Liver (tissue), 9 donors: ENCODE results near the gene TSHZ2. TPM values are rescaled to one million over a fixed set of nuclear protein-coding genes. Genes with fewer than 3 reads are reported as not detected.

Source experiments
- DNase-seq: peaks from one replicate; pipeline ENCODE4 v3.0.0-alpha.2; 2017; ENCODE audit warnings: low spot score
- H3K27ac ChIP-seq, 2 donors: one replicate each; pipeline ENCODE4 v1.7.0; 2013; ENCODE audit warnings: inconsistent platforms in 2 of 2, low read length in 2 of 2, control low read depth in 1 of 2, low read depth in 1 of 2, mild to moderate bottlenecking in 1 of 2
- H3K27me3 ChIP-seq, 4 donors: one replicate each; pipeline versions ENCODE4 v1.6.1 to v1.7.0; 2013; ENCODE audit warnings: low read length in 3 of 4, inconsistent platforms in 1 of 4, mild to moderate bottlenecking in 1 of 4, moderate library complexity in 1 of 4; ENCODE audit not compliant: control insufficient read depth in 4 of 4, insufficient read depth in 4 of 4
- H3K36me3 ChIP-seq, 4 donors: one replicate each; pipeline versions ENCODE4 v1.6.1 to v1.7.0; 2013; ENCODE audit warnings: low read length in 3 of 4, mild to moderate bottlenecking in 3 of 4, low read depth in 1 of 4, moderate library complexity in 1 of 4; ENCODE audit not compliant: control insufficient read depth in 4 of 4, insufficient read depth in 3 of 4
- H3K4me1 ChIP-seq, 4 donors: one replicate each; pipeline versions ENCODE4 v1.6.1 to v1.7.0; 2013; ENCODE audit warnings: low read length in 3 of 4, mild to moderate bottlenecking in 3 of 4, moderate library complexity in 1 of 4; ENCODE audit not compliant: control insufficient read depth in 4 of 4, insufficient read depth in 4 of 4
- H3K4me3 ChIP-seq, 3 donors: one replicate each; pipeline versions ENCODE4 v1.6.1 to v1.7.0; 2013; ENCODE audit warnings: low read length in 3 of 3, control low read depth in 1 of 3, low read depth in 1 of 3, mild to moderate bottlenecking in 1 of 3
- H3K9ac ChIP-seq, 2 donors: one replicate each; pipeline ENCODE4 v1.7.0; 2013; ENCODE audit warnings: low read length in 2 of 2, mild to moderate bottlenecking in 2 of 2, moderate library complexity in 2 of 2, control low read depth in 1 of 2, low read depth in 1 of 2
- H3K9me3 ChIP-seq, 4 donors: one replicate each; pipeline versions ENCODE4 v1.6.1 to v1.7.0; 2013; ENCODE audit warnings: low read length in 3 of 4; ENCODE audit not compliant: control insufficient read depth in 4 of 4
- ATF3 ChIP-seq: IDR thresholded peaks from 2 replicates; pipeline ENCODE4 v1.6.1; 2016; ENCODE audit warnings: antibody characterized with exemption
- CTCF ChIP-seq: fragments of 150-350 bp; IDR thresholded peaks from 2 replicates; pipeline ENCODE4 v1.5.1; 2017; ENCODE audit warnings: improper control_type of control experiment, low read depth, low read length; ENCODE audit not compliant: missing input control
- EGR1 ChIP-seq, 2 donors: IDR thresholded peaks; 2 replicates each; pipeline ENCODE4 v1.6.1; 2016 to 2018; ENCODE audit warnings: antibody characterized with exemption in 2 of 2, low read depth in 2 of 2
- FOXA1 ChIP-seq: IDR thresholded peaks from 2 replicates; pipeline ENCODE4 v1.6.1; 2016; ENCODE audit warnings: antibody characterized with exemption
- GABPA ChIP-seq, 2 donors: IDR thresholded peaks in 1 of 2; conservative IDR thresholded peaks in 1 of 2; 2 replicates each; pipeline ENCODE4 v1.6.1; 2016; ENCODE audit warnings: antibody characterized with exemption in 2 of 2, mild to moderate bottlenecking in 1 of 2, moderate library complexity in 1 of 2
- HNF4A ChIP-seq, 2 donors: conservative IDR thresholded peaks; 2 replicates each; pipeline ENCODE4 v1.6.1; 2016; ENCODE audit warnings: antibody characterized with exemption in 2 of 2, mild to moderate bottlenecking in 2 of 2
- JUND ChIP-seq, 2 donors: IDR thresholded peaks; 2 replicates each; pipeline ENCODE4 v1.6.1; 2016; ENCODE audit warnings: antibody characterized with exemption in 2 of 2
- NR2F2 ChIP-seq: IDR thresholded peaks from 2 replicates; pipeline ENCODE4 v1.6.1; 2016; ENCODE audit warnings: antibody characterized with exemption
- RAD21 ChIP-seq, 2 donors: IDR thresholded peaks; 2 replicates each; pipeline ENCODE4 v1.6.1; 2016; ENCODE audit warnings: antibody characterized with exemption in 2 of 2, mild to moderate bottlenecking in 2 of 2
- REST ChIP-seq: IDR thresholded peaks from 2 replicates; pipeline ENCODE4 v1.6.1; 2016; ENCODE audit warnings: antibody characterized with exemption, mild to moderate bottlenecking
- RXRA ChIP-seq, 2 donors: IDR thresholded peaks; 2 replicates each; pipeline ENCODE4 v1.6.1; 2017 to 2018; ENCODE audit warnings: antibody characterized with exemption in 2 of 2, mild to moderate bottlenecking in 1 of 2
- YY1 ChIP-seq: IDR thresholded peaks from 2 replicates; pipeline ENCODE4 v1.6.1; 2016; ENCODE audit warnings: antibody characterized with exemption, mild to moderate bottlenecking
- ZBTB33 ChIP-seq: IDR thresholded peaks from 2 replicates; pipeline ENCODE4 v1.6.1; 2016; ENCODE audit warnings: antibody characterized with exemption
- WGBS: extraction: QIAGEN DNeasy Blood & Tissue Kit; methylation state at CpG from one replicate; pipeline ENCODE4 v1.1.7; 2013; 5-methylcytosine and 5-hydroxymethylcytosine counted together
- polyA plus RNA-seq, 2 donors: library from polyadenylated mRNA; stranded (reverse) in 1 of 2; unstranded in 1 of 2; fragments of 200-250 nt in 1 of 2; fragments of >200 nt in 1 of 2; fragmentation: Nextera tagmentation in 1 of 2; extraction: Ambion mirVana in 1 of 2; gene quantifications; one replicate each; pipeline versions ENCODE4 v1.2.1 to v1.2.3, GENCODE V29; 2013 to 2015
- total RNA-seq, 2 donors: library from RNA; depleted of rRNA; stranded (reverse); fragments of >200 nt; gene quantifications; one replicate each; pipeline ENCODE4 v1.2.3, GENCODE V29; 2014
- donor health status: healthy.
- donor health status: healthy.
- donor health status: healthy.
- donor health status: healthy.
- donor health status: healthy.

Gene TSHZ2
- total and polyA plus RNA-seq, 4 donors, result 2.9 to 11.3 (median 7.8) TPM

GRCh38 chr20:53150532-53150931 lies 178.4 kb downstream of the TSHZ2 start (continued):
- TF ChIP-seq CTCF (no peak), NR2F2 (no peak), JUND (IDR thresholded peaks at IDR 0.05) (no peak), ZBTB33 (no peak)

- Histone ChIP-seq H3K9me3 (no peaks in the 10 kb centered on the region), H3K4me3 (no peak overlapping the region), H3K27ac (no peak overlapping the region), H3K9ac (no peak overlapping the region), H3K27me3 (no peaks in the 10 kb centered on the region), H3K4me1 (no peaks in the 10 kb centered on the region), H3K36me3 (no peaks in the 10 kb centered on the region)
- no peak for DNase-seq
- no peak for TF ChIP-seq FOXA1
- peak; percentile 97 for TF ChIP-seq NR2F2
- TF ChIP-seq EGR1 (IDR thresholded peaks at IDR 0.05; ENCODE audit: low read depth in 2 of 2), result no peak
- no peak for TF ChIP-seq RAD21 (IDR thresholded peaks at IDR 0.05)
- TF ChIP-seq HNF4A (conservative IDR thresholded peaks at IDR 0.05), result peak in 1 of 2 donors; percentile 29
- no peak for TF ChIP-seq ATF3
- TF ChIP-seq YY1, result no peak
- TF ChIP-seq REST, result no peak
- TF ChIP-seq RXRA (IDR thresholded peaks at IDR 0.05), result peak; percentile 19 to 56
Measured at GRCh38 chr20:53152228-53152627, 180.1 kb downstream of the TSHZ2 start.

- no peak for TF ChIP-seq GABPA (IDR thresholded peaks at IDR 0.05 in 1 of 2, conservative IDR thresholded peaks at IDR 0.05 in 1 of 2)
- no peak for DNase-seq
- no peaks in the 10 kb centered on the region for H3K36me3 ChIP-seq
- no peak overlapping the region for H3K27ac ChIP-seq
- no peak overlapping the region for H3K9ac ChIP-seq
- no peaks in the 10 kb centered on the region for H3K4me1 ChIP-seq
- H3K4me3 ChIP-seq, result no peak overlapping the region
- no peaks in the 10 kb centered on the region for H3K9me3 ChIP-seq
- no peaks in the 10 kb centered on the region for H3K27me3 ChIP-seq
- 90% methylated on average over 2 of the region's 2 CpGs for WGBS
Measured at GRCh38 chr20:53154540-53154939, 182.4 kb downstream of the TSHZ2 start.
